PFSK-1 (cell line): ENCODE results near the gene GPR42.

Source experiments
- FOXP2 ChIP-seq: optimal IDR thresholded peaks from 2 replicates; pipeline ENCODE3; 2011; ENCODE audit warnings: borderline replicate concordance, control low read depth, inconsistent platforms; ENCODE audit not compliant: insufficient read depth; ENCODE audit errors: extremely low read length, extremely low read depth
- POLR2AphosphoS5 ChIP-seq: IDR thresholded peaks from 2 replicates; pipeline ENCODE4 v1.6.1; 2012; ENCODE audit warnings: low read depth, mild to moderate bottlenecking, control low read depth, low read length, moderate library complexity
- SIN3A ChIP-seq: IDR thresholded peaks from 2 replicates; pipeline ENCODE4 v1.6.1; 2012; ENCODE audit warnings: mild to moderate bottlenecking, low read length, moderate library complexity, borderline replicate concordance; ENCODE audit not compliant: insufficient read depth
- TAF1 ChIP-seq: IDR thresholded peaks from 2 replicates; pipeline ENCODE4 v1.6.1; 2012; ENCODE audit warnings: low read length, control low read depth, borderline replicate concordance; ENCODE audit not compliant: insufficient read depth
- TF ChIP-seq, protein P1 (sequence below), 2 experiments: IDR thresholded peaks; 2 replicates each; pipeline versions ENCODE4 v1.6.1 to v1.8.0; 2011 to 2012; ENCODE audit warnings: low read depth in 2 of 2, low read length in 2 of 2, control low read depth in 1 of 2, inconsistent platforms in 1 of 2, mild to moderate bottlenecking in 1 of 2, moderate library complexity in 1 of 2; ENCODE audit not compliant: insufficient read depth in 1 of 2

DNA sequence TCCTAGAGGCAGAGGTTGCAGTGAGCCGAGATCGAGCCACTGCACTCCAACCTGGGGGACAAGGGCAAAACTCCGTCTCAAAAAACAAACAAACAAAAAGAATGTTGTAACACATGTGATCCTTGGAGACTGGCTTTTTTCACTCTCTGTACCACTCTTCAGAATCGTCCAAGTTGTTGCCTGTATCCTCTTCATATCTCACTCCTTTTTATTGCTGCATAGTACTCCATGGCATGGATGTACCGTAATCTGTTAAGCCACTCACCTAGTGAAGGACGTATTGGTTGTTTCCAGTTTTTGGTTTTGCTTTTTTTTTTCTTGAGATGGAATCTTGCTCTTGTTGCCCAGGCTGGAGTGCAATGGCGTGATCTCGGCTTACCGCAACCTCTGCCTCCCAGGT, 48.9 kb upstream of the GPR42 start:
- TF ChIP-seq, protein P1, sequence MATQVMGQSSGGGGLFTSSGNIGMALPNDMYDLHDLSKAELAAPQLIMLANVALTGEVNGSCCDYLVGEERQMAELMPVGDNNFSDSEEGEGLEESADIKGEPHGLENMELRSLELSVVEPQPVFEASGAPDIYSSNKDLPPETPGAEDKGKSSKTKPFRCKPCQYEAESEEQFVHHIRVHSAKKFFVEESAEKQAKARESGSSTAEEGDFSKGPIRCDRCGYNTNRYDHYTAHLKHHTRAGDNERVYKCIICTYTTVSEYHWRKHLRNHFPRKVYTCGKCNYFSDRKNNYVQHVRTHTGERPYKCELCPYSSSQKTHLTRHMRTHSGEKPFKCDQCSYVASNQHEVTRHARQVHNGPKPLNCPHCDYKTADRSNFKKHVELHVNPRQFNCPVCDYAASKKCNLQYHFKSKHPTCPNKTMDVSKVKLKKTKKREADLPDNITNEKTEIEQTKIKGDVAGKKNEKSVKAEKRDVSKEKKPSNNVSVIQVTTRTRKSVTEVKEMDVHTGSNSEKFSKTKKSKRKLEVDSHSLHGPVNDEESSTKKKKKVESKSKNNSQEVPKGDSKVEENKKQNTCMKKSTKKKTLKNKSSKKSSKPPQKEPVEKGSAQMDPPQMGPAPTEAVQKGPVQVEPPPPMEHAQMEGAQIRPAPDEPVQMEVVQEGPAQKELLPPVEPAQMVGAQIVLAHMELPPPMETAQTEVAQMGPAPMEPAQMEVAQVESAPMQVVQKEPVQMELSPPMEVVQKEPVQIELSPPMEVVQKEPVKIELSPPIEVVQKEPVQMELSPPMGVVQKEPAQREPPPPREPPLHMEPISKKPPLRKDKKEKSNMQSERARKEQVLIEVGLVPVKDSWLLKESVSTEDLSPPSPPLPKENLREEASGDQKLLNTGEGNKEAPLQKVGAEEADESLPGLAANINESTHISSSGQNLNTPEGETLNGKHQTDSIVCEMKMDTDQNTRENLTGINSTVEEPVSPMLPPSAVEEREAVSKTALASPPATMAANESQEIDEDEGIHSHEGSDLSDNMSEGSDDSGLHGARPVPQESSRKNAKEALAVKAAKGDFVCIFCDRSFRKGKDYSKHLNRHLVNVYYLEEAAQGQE (IDR thresholded peaks at IDR 0.05; ENCODE audit: insufficient read depth in 1 of 2, low read depth in 2 of 2, low read length in 2 of 2) = no peak
- TF ChIP-seq TAF1 (no peak), POLR2AphosphoS5 (no peak), FOXP2 (no peak), SIN3A (no peak)
